NCI-H1417 treated with DMSO at 0.1 percent for 48 hours (cell line): ENCODE data around the gene KMT2C.
"Not testable (repeated sequence)": the region's sequence is repeated elsewhere in the genome, so short reads cannot be mapped to it uniquely, and the experiment has no call there.

Source experiments
- DNase-seq: peaks from one replicate; lab custom pipeline; 2025; lab: John Stamatoyannopoulos, UW

Gene KMT2C

GRCh38 chr7:152307902-152308301 lies 127.9 kb downstream of the KMT2C start:
- DNase-seq = no peak

GRCh38 chr7:152299542-152300143 lies 136.2 kb downstream of the KMT2C start:
- not testable (repeated sequence) for DNase-seq

- no peak for DNase-seq
Measured at GRCh38 chr7:152292897-152293296, 142.9 kb downstream of the KMT2C start.

- not testable (repeated sequence) for DNase-seq
Measured at GRCh38 chr7:152286972-152287371, 148.8 kb downstream of the KMT2C start.

- not testable (repeated sequence) for DNase-seq
Measured at GRCh38 chr7:152286219-152286618, 149.6 kb downstream of the KMT2C start.

- DNase-seq = not testable (repeated sequence)
Measured at GRCh38 chr7:152284998-152285397, 150.8 kb downstream of the KMT2C start.

- not testable (repeated sequence) for DNase-seq
Measured at GRCh38 chr7:152277687-152278086, 158.1 kb downstream of the KMT2C start.

GRCh38 chr7:152270427-152270826 lies 165.4 kb downstream of the KMT2C start:
- DNase-seq = not testable (repeated sequence)

- DNase-seq = not testable (repeated sequence)
Measured at GRCh38 chr7:152266859-152267258, 168.9 kb downstream of the KMT2C start.

GRCh38 chr7:152264915-152265314 lies 170.9 kb downstream of the KMT2C start:
- not testable (repeated sequence) for DNase-seq

- DNase-seq = not testable (repeated sequence)
Measured at GRCh38 chr7:152262146-152262545, 173.7 kb downstream of the KMT2C start.

GRCh38 chr7:152259645-152260044 lies 176.2 kb downstream of the KMT2C start:
- DNase-seq = not testable (repeated sequence)

- not testable (repeated sequence) for DNase-seq
Measured at GRCh38 chr7:152247851-152248250, 188.0 kb downstream of the KMT2C start.

- not testable (repeated sequence) for DNase-seq
Measured at GRCh38 chr7:152245417-152245816, 190.4 kb downstream of the KMT2C start.

GRCh38 chr7:152243464-152243863 lies 192.3 kb downstream of the KMT2C start:
- DNase-seq = not testable (repeated sequence)

- DNase-seq = not testable (repeated sequence)
Measured at GRCh38 chr7:152241301-152241700, 194.5 kb downstream of the KMT2C start.

- not testable (repeated sequence) for DNase-seq
Measured at GRCh38 chr7:152236306-152236705, 199.5 kb downstream of the KMT2C start.

- DNase-seq = not testable (repeated sequence)
Measured at GRCh38 chr7:152234421-152234820, 201.4 kb downstream of the KMT2C start.

- no peak for DNase-seq
Measured at GRCh38 chr7:152231089-152231488, 204.7 kb downstream of the KMT2C start.

- not testable (repeated sequence) for DNase-seq
Measured at GRCh38 chr7:152219556-152219955, 216.2 kb downstream of the KMT2C start.

GRCh38 chr7:152208766-152209165 lies 227.0 kb downstream of the KMT2C start:
- DNase-seq = not testable (repeated sequence)

- not testable (repeated sequence) for DNase-seq
Measured at GRCh38 chr7:152204417-152204816, 231.4 kb downstream of the KMT2C start.

GRCh38 chr7:152203095-152203494 lies 232.7 kb downstream of the KMT2C start:
- no peak for DNase-seq

- no peak for DNase-seq
Measured at GRCh38 chr7:152202056-152202455, 233.7 kb downstream of the KMT2C start.
